Activated CD4-positive, alpha-beta memory T cell treated with anti-CD3 and anti-CD28 coated beads for 36 hours (primary cell): ENCODE results near the gene SULT1A2. TPM values are rescaled to one million over a fixed set of nuclear protein-coding genes. Genes with fewer than 3 reads are reported as not detected.
"Not testable (repeated sequence)": the region's sequence is repeated elsewhere in the genome, so short reads cannot be mapped to it uniquely, and the experiment has no call there.

ENCODE experiments used
- CTCF ChIA-PET: fragments of 350-600 bp; sonication (Branson Sonifier 250); formaldehyde crosslinking; loops from one replicate; lab custom pipeline; 2021; ENCODE audit warnings: antibody characterized with exemption, inconsistent platforms; lab: Charles Lee
- POLR2A ChIA-PET: fragments of 350-600 bp; sonication (Branson Sonifier 250); formaldehyde crosslinking; loops from one replicate; lab custom pipeline; 2021; ENCODE audit warnings: antibody characterized with exemption; lab: Charles Lee
- DNase-seq: peaks from one replicate; pipeline ENCODE4 v3.0.0-alpha.2; 2020
- H3K27ac Mint-ChIP-seq: one replicate; pipeline ENCODE4 v1.8.0; 2021; ENCODE audit warnings: mixed read lengths
- H3K27me3 Mint-ChIP-seq: one replicate; pipeline ENCODE4 v1.8.0; 2021; ENCODE audit warnings: mixed read lengths
- H3K36me3 Mint-ChIP-seq: one replicate; pipeline ENCODE4 v1.8.0; 2021; ENCODE audit warnings: mixed read lengths
- H3K4me1 Mint-ChIP-seq: one replicate; pipeline ENCODE4 v1.8.0; 2021; ENCODE audit warnings: low read depth, mixed read lengths
- H3K4me3 Mint-ChIP-seq: one replicate; pipeline ENCODE4 v1.8.0; 2021; ENCODE audit warnings: mild to moderate bottlenecking, mixed read lengths
- H3K9me3 Mint-ChIP-seq: one replicate; pipeline ENCODE4 v1.8.0; 2021; ENCODE audit warnings: mixed read lengths
- intact Hi-C: fragments of 100-400 bp; cut with micrococcal nuclease; formaldehyde crosslinking; loops from one replicate; pipeline ENCODE4 v1.15.1; 2023
- total RNA-seq, 2 experiments: library from RNA; stranded (reverse); gene quantifications; one replicate each; pipeline ENCODE4 v1.2.3, GENCODE V29; 2021

The SULT1A2 gene
- total RNA-seq, 2 experiments from 2014 or later = 0.24 TPM; not detected in 1

- POLR2A ChIA-PET = interaction anchor here (0.6 kb wide), 1 partner anchor 71 kb away, joined by 3 read pairs; no protein-coding TSS in a partner anchor
- H3K4me1 Mint-ChIP-seq = no peaks in the 10 kb centered on the region
- H3K9me3 Mint-ChIP-seq = no peaks in the 10 kb centered on the region
- CTCF ChIA-PET = no interaction called here
- intact Hi-C loops = no loop called here
- H3K4me3 Mint-ChIP-seq = no peak overlapping the region
- no peaks in the 10 kb centered on the region for H3K36me3 Mint-ChIP-seq
- H3K27me3 Mint-ChIP-seq = no peaks in the 10 kb centered on the region
- H3K27ac Mint-ChIP-seq = no peak overlapping the region
- DNase-seq = no peak
Observed at GRCh38 chr16:28596115-28596630, 677 bp downstream of the SULT1A2 start.

- intact Hi-C loops, H3K4me3 Mint-ChIP-seq, H3K36me3 Mint-ChIP-seq, H3K27me3 Mint-ChIP-seq, H3K9me3 Mint-ChIP-seq, H3K27ac Mint-ChIP-seq, CTCF ChIA-PET, DNase-seq, H3K4me1 Mint-ChIP-seq: not testable (repeated sequence)
- POLR2A ChIA-PET = interaction anchor here (0.6 kb wide), 1 partner anchor 71 kb away, joined by 3 read pairs; no protein-coding TSS in a partner anchor
Observed at GRCh38 chr16:28595451-28595850, 1.4 kb downstream of the SULT1A2 start.

- Mint-ChIP-seq H3K4me3 (no peak overlapping the region), H3K4me1 (no peaks in the 10 kb centered on the region), H3K27ac (no peak overlapping the region), H3K36me3 (peaks cover 4% of the 10 kb centered on the region), H3K27me3 (no peaks in the 10 kb centered on the region), H3K9me3 (no peaks in the 10 kb centered on the region)
- DNase-seq = no peak
- ChIA-PET POLR2A (no interaction called here), CTCF (no interaction called here)
- intact Hi-C loops = no loop called here
Observed at GRCh38 chr16:28592979-28593553, 3.8 kb downstream of the SULT1A2 start.

- no peak for DNase-seq
- Mint-ChIP-seq H3K4me1 (no peaks in the 10 kb centered on the region), H3K36me3 (peaks cover 4% of the 10 kb centered on the region), H3K9me3 (no peaks in the 10 kb centered on the region), H3K27me3 (no peaks in the 10 kb centered on the region), H3K27ac (no peak overlapping the region), H3K4me3 (no peak overlapping the region)
- ChIA-PET CTCF (no interaction called here), POLR2A (no interaction called here)
- intact Hi-C loops = no loop called here
Observed at GRCh38 chr16:28592511-28592910, 4.3 kb downstream of the SULT1A2 start.

GRCh38 chr16:28591355-28591754 is 5.5 kb downstream of the SULT1A2 start:
- Mint-ChIP-seq H3K4me3 (no peak overlapping the region), H3K9me3 (no peaks in the 10 kb centered on the region), H3K4me1 (no peaks in the 10 kb centered on the region), H3K27ac (no peak overlapping the region), H3K27me3 (no peaks in the 10 kb centered on the region), H3K36me3 (peaks cover 9% of the 10 kb centered on the region)
- intact Hi-C loops = no loop called here
- DNase-seq = no peak
- ChIA-PET CTCF (no interaction called here), POLR2A (no interaction called here)

- Mint-ChIP-seq H3K27ac (no peak overlapping the region), H3K27me3 (no peaks in the 10 kb centered on the region), H3K4me1 (no peaks in the 10 kb centered on the region), H3K4me3 (no peak overlapping the region), H3K9me3 (no peaks in the 10 kb centered on the region), H3K36me3 (peaks cover 9% of the 10 kb centered on the region)
- ChIA-PET POLR2A (no interaction called here), CTCF (no interaction called here)
- no peak for DNase-seq
- intact Hi-C loops = no loop called here
Observed at GRCh38 chr16:28590384-28591340, 6.2 kb downstream of the SULT1A2 start.

- POLR2A ChIA-PET = no interaction called here
- H3K27ac Mint-ChIP-seq = no peak overlapping the region
- H3K27me3 Mint-ChIP-seq = no peaks in the 10 kb centered on the region
- CTCF ChIA-PET = no interaction called here
- intact Hi-C loops = no loop called here
- H3K36me3 Mint-ChIP-seq = peaks cover 12% of the 10 kb centered on the region
- no peak overlapping the region for H3K4me3 Mint-ChIP-seq
- no peak for DNase-seq
- no peaks in the 10 kb centered on the region for H3K9me3 Mint-ChIP-seq
- no peaks in the 10 kb centered on the region for H3K4me1 Mint-ChIP-seq
Observed at GRCh38 chr16:28589930-28590329, 6.9 kb downstream of the SULT1A2 start.

- no peaks in the 10 kb centered on the region for H3K27me3 Mint-ChIP-seq
- ChIA-PET POLR2A (no interaction called here), CTCF (no interaction called here)
- intact Hi-C loops = no loop called here
- no peak for DNase-seq
- no peak overlapping the region for H3K27ac Mint-ChIP-seq
- H3K4me1 Mint-ChIP-seq = no peaks in the 10 kb centered on the region
- H3K36me3 Mint-ChIP-seq = peaks cover 15% of the 10 kb centered on the region
- H3K4me3 Mint-ChIP-seq = no peak overlapping the region
- no peaks in the 10 kb centered on the region for H3K9me3 Mint-ChIP-seq
Observed at GRCh38 chr16:28589069-28589468, 7.8 kb downstream of the SULT1A2 start.

GRCh38 chr16:28587386-28587785 is 9.5 kb downstream of the SULT1A2 start:
- ChIA-PET CTCF (no interaction called here), POLR2A (no interaction called here)
- no peaks in the 10 kb centered on the region for H3K4me1 Mint-ChIP-seq
- DNase-seq = no peak
- H3K27me3 Mint-ChIP-seq = no peaks in the 10 kb centered on the region
- no peaks in the 10 kb centered on the region for H3K9me3 Mint-ChIP-seq
- H3K36me3 Mint-ChIP-seq = peaks cover 17% of the 10 kb centered on the region
- H3K27ac Mint-ChIP-seq = no peak overlapping the region
- no peak overlapping the region for H3K4me3 Mint-ChIP-seq
- intact Hi-C loops = no loop called here

- no peaks in the 10 kb centered on the region for H3K9me3 Mint-ChIP-seq
- intact Hi-C loops = no loop called here
- no peaks in the 10 kb centered on the region for H3K4me1 Mint-ChIP-seq
- no peak overlapping the region for H3K27ac Mint-ChIP-seq
- CTCF ChIA-PET = no interaction called here
- POLR2A ChIA-PET = no interaction called here
- no peaks in the 10 kb centered on the region for H3K27me3 Mint-ChIP-seq
- H3K4me3 Mint-ChIP-seq = no peak overlapping the region
- H3K36me3 Mint-ChIP-seq = peaks cover 19% of the 10 kb centered on the region
- no peak for DNase-seq
Observed at GRCh38 chr16:28586466-28586865, 10.4 kb downstream of the SULT1A2 start.

- Mint-ChIP-seq H3K27ac (no peak overlapping the region), H3K36me3 (peaks cover 22% of the 10 kb centered on the region), H3K4me1 (no peaks in the 10 kb centered on the region), H3K27me3 (no peaks in the 10 kb centered on the region), H3K9me3 (no peaks in the 10 kb centered on the region), H3K4me3 (no peak overlapping the region)
- CTCF ChIA-PET = no interaction called here
- intact Hi-C loops = no loop called here
- POLR2A ChIA-PET = no interaction called here
- no peak for DNase-seq
Observed at GRCh38 chr16:28585674-28586073, 11.2 kb downstream of the SULT1A2 start.

- ChIA-PET CTCF (interaction anchor here (0.9 kb wide), 1 partner anchor 365 kb away, joined by 3 read pairs; no protein-coding TSS in a partner anchor), POLR2A (interaction anchor here (1.2 kb wide), 1 partner anchor 39 kb away, joined by 3 read pairs; no protein-coding TSS in a partner anchor)
- DNase-seq = no peak
- Mint-ChIP-seq H3K27ac (no peak overlapping the region), H3K36me3 (peaks cover 13% of the 10 kb centered on the region), H3K27me3 (no peaks in the 10 kb centered on the region), H3K4me1 (peaks cover 2% of the 10 kb centered on the region), H3K4me3 (no peak overlapping the region), H3K9me3 (no peaks in the 10 kb centered on the region)
- intact Hi-C loops = no loop called here
Observed at GRCh38 chr16:28580726-28581315, 16.0 kb downstream of the SULT1A2 start.
